HepG2 (cell line): ENCODE measurements around the gene PRR29. TPM values are rescaled to one million over a fixed set of nuclear protein-coding genes. Genes with fewer than 3 reads are reported as not detected.
A peak's percentile ranks its signal among the peaks of the same experiment; 100 is the strongest.

Experiments
- ATAC-seq: fragments of 200-7000 bp; cut with Tn5 transposase; 3 replicates; pipeline ENCODE4 v1.9.1; 2020; ENCODE audit warnings: mild to moderate bottlenecking, moderate library complexity
- BruUV-seq: library from RNA; stranded (reverse); fragments of 400-500 nt; replicated peaks from 2 replicates; lab custom pipeline; 2021; lab: Mats Ljungman, UMichigan
- CTCF ChIA-PET: fragments of 300-600 bp; formaldehyde crosslinking; extraction: SDS; loops from one replicate; lab custom pipeline; 2021; ENCODE audit warnings: low total read pairs, inconsistent platforms, low intra/inter-chr PET ratio; lab: Yijun Ruan, JAX
- POLR2A ChIA-PET: fragments of 350-600 bp; sonication (Branson Sonifier 250); formaldehyde crosslinking; loops from one replicate; lab custom pipeline; 2020; ENCODE audit warnings: antibody characterized with exemption, inconsistent platforms; lab: Yijun Ruan, JAX
- DNase-seq: peaks from one replicate; pipeline ENCODE4 v3.0.0-alpha.2; 2015; ENCODE audit warnings: low spot score
- FAIRE-seq: peaks from 3 replicates; lab custom pipeline; 2011; peaks lifted over from hg19 to GRCh38; lab: Jason Lieb, UNC
- H2AFZ ChIP-seq: one replicate; pipeline ENCODE4 v1.6.1; 2011; ENCODE audit warnings: low read length, inconsistent platforms
- H3K27ac ChIP-seq: fragments of 300-600 bp; 3 replicates; pipeline ENCODE4 v1.8.0; 2011; ENCODE audit warnings: mixed run types, mild to moderate bottlenecking, mixed read lengths, low read length, inconsistent platforms; ENCODE audit not compliant: insufficient read depth; ENCODE audit errors: extremely low read length
- H3K27me3 ChIP-seq, 2 experiments: fragments of 200-600 bp in 1 of 2; 2 replicates in 1 of 2; 3 replicates in 1 of 2; pipeline versions ENCODE4 v1.6.0 to v1.8.0; 2011; ENCODE audit warnings: low read length in 2 of 2, mild to moderate bottlenecking in 2 of 2, moderate library complexity in 2 of 2, inconsistent platforms in 1 of 2; ENCODE audit not compliant: insufficient read depth in 2 of 2, control insufficient read depth in 1 of 2
- H3K36me3 ChIP-seq, 2 experiments: fragments of 200-600 bp in 1 of 2; replicated peaks in 1 of 2; 2 replicates in 1 of 2; 3 replicates in 1 of 2; pipeline versions ENCODE4 v1.5.1 to v1.8.0; 2011; ENCODE audit warnings: low read length in 2 of 2, inconsistent platforms in 1 of 2; ENCODE audit not compliant: insufficient read depth in 2 of 2, control insufficient read depth in 1 of 2
- H3K4me1 ChIP-seq: 2 replicates; pipeline ENCODE4 v1.5.1; 2012; ENCODE audit warnings: low read length, inconsistent platforms; ENCODE audit not compliant: insufficient read depth
- H3K4me2 ChIP-seq: 2 replicates; pipeline ENCODE4 v1.6.0; 2011; ENCODE audit warnings: low read depth, low read length, inconsistent platforms
- H3K4me3 ChIP-seq, 3 experiments: fragments of 200-600 bp in 1 of 3; sonication (generic), shearing (Covaris generic) in 1 of 3; replicated peaks in 1 of 3; 2 replicates each; pipeline ENCODE4 v1.5.1; 2011 to 2016; ENCODE audit warnings: low read length in 3 of 3, inconsistent platforms in 2 of 3, low read depth in 2 of 3, mild to moderate bottlenecking in 2 of 3, control low read depth in 1 of 3, mixed read lengths in 1 of 3; ENCODE audit not compliant: insufficient read depth in 1 of 3
- H3K79me2 ChIP-seq: one replicate; pipeline ENCODE4 v1.6.1; 2011; ENCODE audit warnings: low read length, inconsistent platforms; ENCODE audit not compliant: insufficient read depth
- H3K9ac ChIP-seq: 2 replicates; pipeline ENCODE4 v1.6.0; 2011; ENCODE audit warnings: mild to moderate bottlenecking, low read depth, low read length, inconsistent platforms; ENCODE audit not compliant: insufficient read depth
- H3K9me3 ChIP-seq: 2 replicates; pipeline ENCODE4 v1.5.1; 2012; ENCODE audit warnings: mild to moderate bottlenecking, low read length
- H4K20me1 ChIP-seq: 2 replicates; pipeline ENCODE4 v1.6.0; 2011; ENCODE audit warnings: inconsistent platforms, mild to moderate bottlenecking, low read length, moderate library complexity; ENCODE audit not compliant: insufficient read depth
- AGO2 ChIP-seq: fragments of 200-400 bp; formaldehyde crosslinking; optimal IDR thresholded peaks from 2 replicates; pipeline ENCODE3; 2017; ENCODE audit warnings: mild to moderate bottlenecking, low read depth, low read length, moderate library complexity
- FOXK2 ChIP-seq: fragments of 450-650 bp; IDR thresholded peaks from 2 replicates; pipeline ENCODE4 v1.6.1; 2016
- MAFF ChIP-seq: IDR thresholded peaks from 2 replicates; pipeline ENCODE4 v1.6.1; 2011; ENCODE audit warnings: low read depth, low read length, improper control_type of control experiment
- MAFK ChIP-seq, 2 experiments: IDR thresholded peaks in 1 of 2; conservative IDR thresholded peaks in 1 of 2; 2 replicates each; pipeline ENCODE4 v1.6.1; 2011; ENCODE audit warnings: improper control_type of control experiment in 2 of 2, low read length in 2 of 2
- ZSCAN21 ChIP-seq: sonication (generic); formaldehyde crosslinking; IDR thresholded peaks from 2 replicates; pipeline ENCODE4 v1.8.0; 2022; ENCODE audit warnings: mild to moderate bottlenecking, missing genetic modification reagents, moderate library complexity, borderline replicate concordance
- WGBS: methylation state at CpG from one replicate; pipeline ENCODE4 v1.1.6; 2017; ENCODE audit warnings: low lambda C conversion rate; 5-methylcytosine and 5-hydroxymethylcytosine counted together
- in situ Hi-C: cut with HindIII; loops from 2 replicates; pipeline ENCODE4 v1.10.0; 2017; ENCODE audit warnings: low pct_unique_long_range_greater_than_20kb; ENCODE audit not compliant: extremely low pct_ligation_motif_present
- intact Hi-C: fragments of 100-400 bp; cut with micrococcal nuclease; formaldehyde crosslinking; loops from one replicate; pipeline ENCODE4 v1.10.0; 2022; ENCODE audit not compliant: unreplicated experiment
- polyA plus RNA-seq, 8 experiments: library from polyadenylated mRNA; depleted of rRNA in 3 of 8; stranded (reverse) in 7 of 8; unstranded in 1 of 8; fragments of >200 nt; fragmentation: Illumina TruSeq in 4 of 8; extraction: Trizol in 4 of 8; gene quantifications; 2 replicates each; pipeline versions ENCODE4 v1.2.1 to v1.2.3, GENCODE V29; 2011 to 2016; ENCODE audit warnings: low read depth in 4 of 8, missing spikeins in 1 of 8, mixed read lengths in 1 of 8; ENCODE audit not compliant: insufficient read depth in 1 of 8
- total RNA-seq, 5 experiments: library from RNA; depleted of rRNA; stranded (reverse); fragments of >200 nt; fragmentation: Illumina TruSeq; extraction: Trizol; gene quantifications; 2 replicates each; pipeline ENCODE4 v1.2.3, GENCODE V29; 2016; ENCODE audit warnings: low read depth in 1 of 5

The PRR29 gene
- total and polyA plus RNA-seq, 2 of the 13 experiments (the other 11 are each of a cell fraction or from before 2014, with no cell fraction given): 0.07 to 0.20 TPM

GRCh38 chr17:64038331-64039105 is 40.4 kb downstream of the PRR29 start:
- FAIRE-seq: no peak
- ChIA-PET POLR2A (no interaction called here), CTCF (no interaction called here)

GRCh38 chr17:64039106-64039400 is 40.9 kb downstream of the PRR29 start:
- Histone ChIP-seq H3K9me3 (no peaks in the 10 kb centered on the region), H3K4me1 (no peaks in the 10 kb centered on the region), H3K4me3 (no peak overlapping the region), H3K36me3 (peaks cover 4 to 16% of the 10 kb centered on the region in 2 experiments), H3K79me2 (no peaks in the 10 kb centered on the region), H4K20me1 (no peaks in the 10 kb centered on the region), H3K27ac (no peak overlapping the region), H3K27me3 (no peaks in the 10 kb centered on the region), H3K9ac (no peak overlapping the region), H2AFZ (no peak overlapping the region), H3K4me2 (no peak overlapping the region)
- DNase-seq (no peak), ATAC-seq (no peak), FAIRE-seq (peak; percentile 56)
- CTCF ChIA-PET: no interaction called here
- in situ Hi-C loops: no loop called here
- peak; percentile 80 for TF ChIP-seq MAFF
- no peak for TF ChIP-seq FOXK2
- peak; percentile 82 to 88 for TF ChIP-seq MAFK (conservative IDR thresholded peaks at IDR 0.05 in 1 of 2, IDR thresholded peaks at IDR 0.05 in 1 of 2; ENCODE audit: low read length in 2 of 2)
- 97% methylated on average over 3 of the region's 3 CpGs for WGBS
- POLR2A ChIA-PET: no interaction called here
- intact Hi-C loops: no loop called here
- no TSS peak for BruUV-seq

More at GRCh38 chr17:64038331-64039105, 40.4 kb downstream of the PRR29 start:
- Histone ChIP-seq H3K4me1 (no peaks in the 10 kb centered on the region), H3K9ac (no peak overlapping the region), H3K27me3 (no peaks in the 10 kb centered on the region), H3K36me3 (peaks cover 4 to 13% of the 10 kb centered on the region in 2 experiments), H3K79me2 (no peaks in the 10 kb centered on the region), H3K9me3 (no peaks in the 10 kb centered on the region), H3K27ac (no peak overlapping the region), H4K20me1 (no peaks in the 10 kb centered on the region), H3K4me3 (no peak overlapping the region), H2AFZ (no peak overlapping the region), H3K4me2 (no peak overlapping the region)
- DNase-seq: no peak
- no peak for ATAC-seq
- TF ChIP-seq ZSCAN21 (CRISPR knock-in tag) (no peak), AGO2 (peak; percentile 65)
- in situ Hi-C loops (no loop called here), intact Hi-C loops (no loop called here)
- WGBS: 88% methylated on average over 16 of the region's 16 CpGs
- BruUV-seq: no TSS peak
